Brain microvascular endothelial cell (primary cell): ENCODE results near the gene NNMT.

Experiments used
- DNase-seq: peaks from one replicate; pipeline ENCODE4 v3.0.0-alpha.2; 2020
- H3K27ac ChIP-seq: fragments of 250-450 bp; sonication (Bioruptor Pico); 2 replicates; pipeline ENCODE4 v1.5.1; 2020; ENCODE audit warnings: mild to moderate bottlenecking, moderate library complexity
- H3K27me3 ChIP-seq: fragments of 250-450 bp; sonication (Bioruptor Pico); replicated peaks from 2 replicates; pipeline ENCODE4 v1.5.1; 2020; ENCODE audit warnings: mild to moderate bottlenecking
- H3K36me3 ChIP-seq: fragments of 250-450 bp; sonication (Bioruptor Pico); replicated peaks from 2 replicates; pipeline ENCODE4 v1.5.1; 2020; ENCODE audit warnings: mild to moderate bottlenecking
- H3K4me3 ChIP-seq: 2 replicates; pipeline ENCODE4 v1.5.1; 2011; ENCODE audit warnings: low read depth, mild to moderate bottlenecking, control low read depth, low read length, moderate library complexity
- in situ Hi-C: cut with HindIII; loops from 2 replicates; pipeline ENCODE4 v1.10.0; 2017; ENCODE audit warnings: low sequenced_read_pairs, low pct_ligation_motif_present
- TF ChIP-seq, protein P1 (sequence below): IDR thresholded peaks from 2 replicates; pipeline ENCODE4 v1.5.1; 2011; ENCODE audit warnings: low read depth, mild to moderate bottlenecking, moderate library complexity, low read length, control low read depth, inconsistent platforms; ENCODE audit errors: missing control alignments

The NNMT gene

DNA sequence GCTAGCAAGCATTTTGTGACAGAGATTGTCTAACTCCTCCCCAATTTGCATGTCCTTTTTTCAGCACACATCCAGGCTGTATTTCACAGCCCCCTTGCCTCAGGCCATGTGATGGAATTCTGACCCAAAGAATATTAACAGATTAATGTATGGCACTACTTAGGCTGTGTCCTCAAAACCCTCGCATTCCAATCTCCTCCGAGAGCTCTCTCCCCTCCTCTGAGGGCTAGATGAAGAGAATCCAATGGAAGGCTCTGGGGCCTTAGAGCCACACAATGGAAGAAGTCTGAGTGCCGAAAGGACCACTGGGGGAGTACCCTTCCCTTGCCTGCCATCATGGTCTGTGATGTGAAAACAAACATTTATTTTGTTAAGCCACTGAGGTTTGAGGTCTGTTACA lies 13.7 kb upstream of the NNMT start:
- H3K4me3 ChIP-seq, result no peak overlapping the region
- H3K36me3 ChIP-seq, result no peaks in the 10 kb centered on the region
- TF ChIP-seq, protein P1, sequence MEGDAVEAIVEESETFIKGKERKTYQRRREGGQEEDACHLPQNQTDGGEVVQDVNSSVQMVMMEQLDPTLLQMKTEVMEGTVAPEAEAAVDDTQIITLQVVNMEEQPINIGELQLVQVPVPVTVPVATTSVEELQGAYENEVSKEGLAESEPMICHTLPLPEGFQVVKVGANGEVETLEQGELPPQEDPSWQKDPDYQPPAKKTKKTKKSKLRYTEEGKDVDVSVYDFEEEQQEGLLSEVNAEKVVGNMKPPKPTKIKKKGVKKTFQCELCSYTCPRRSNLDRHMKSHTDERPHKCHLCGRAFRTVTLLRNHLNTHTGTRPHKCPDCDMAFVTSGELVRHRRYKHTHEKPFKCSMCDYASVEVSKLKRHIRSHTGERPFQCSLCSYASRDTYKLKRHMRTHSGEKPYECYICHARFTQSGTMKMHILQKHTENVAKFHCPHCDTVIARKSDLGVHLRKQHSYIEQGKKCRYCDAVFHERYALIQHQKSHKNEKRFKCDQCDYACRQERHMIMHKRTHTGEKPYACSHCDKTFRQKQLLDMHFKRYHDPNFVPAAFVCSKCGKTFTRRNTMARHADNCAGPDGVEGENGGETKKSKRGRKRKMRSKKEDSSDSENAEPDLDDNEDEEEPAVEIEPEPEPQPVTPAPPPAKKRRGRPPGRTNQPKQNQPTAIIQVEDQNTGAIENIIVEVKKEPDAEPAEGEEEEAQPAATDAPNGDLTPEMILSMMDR, result no peak
- H3K27me3 ChIP-seq, result no peaks in the 10 kb centered on the region
- no peak for DNase-seq
- H3K27ac ChIP-seq, result no peak overlapping the region
- in situ Hi-C loops, result no loop called here

DNA sequence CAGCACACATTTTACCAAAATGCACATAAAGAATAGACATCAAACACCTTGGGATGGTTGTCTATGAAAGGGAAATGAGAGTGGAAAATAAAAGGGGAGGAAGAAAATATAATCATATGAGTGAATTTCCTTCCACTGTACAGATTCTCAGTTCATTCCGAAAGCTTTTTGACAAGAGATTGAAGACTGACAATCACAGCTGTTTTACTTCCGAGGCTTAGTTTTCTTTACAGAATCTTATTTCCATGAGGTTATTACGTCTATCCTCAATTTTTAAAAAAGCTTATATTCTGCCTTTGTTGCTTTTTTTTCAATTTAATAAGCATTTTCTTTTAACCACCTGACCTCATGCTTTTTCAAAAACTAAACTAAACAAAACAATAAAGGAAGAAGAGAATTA lies 12.8 kb upstream of the NNMT start:
- no peaks in the 10 kb centered on the region for H3K36me3 ChIP-seq
- in situ Hi-C loops, result no loop called here
- DNase-seq, result no peak
- no peak overlapping the region for H3K4me3 ChIP-seq
- H3K27me3 ChIP-seq, result no peaks in the 10 kb centered on the region
- H3K27ac ChIP-seq, result no peak overlapping the region
- TF ChIP-seq, protein P1, result no peak

DNA sequence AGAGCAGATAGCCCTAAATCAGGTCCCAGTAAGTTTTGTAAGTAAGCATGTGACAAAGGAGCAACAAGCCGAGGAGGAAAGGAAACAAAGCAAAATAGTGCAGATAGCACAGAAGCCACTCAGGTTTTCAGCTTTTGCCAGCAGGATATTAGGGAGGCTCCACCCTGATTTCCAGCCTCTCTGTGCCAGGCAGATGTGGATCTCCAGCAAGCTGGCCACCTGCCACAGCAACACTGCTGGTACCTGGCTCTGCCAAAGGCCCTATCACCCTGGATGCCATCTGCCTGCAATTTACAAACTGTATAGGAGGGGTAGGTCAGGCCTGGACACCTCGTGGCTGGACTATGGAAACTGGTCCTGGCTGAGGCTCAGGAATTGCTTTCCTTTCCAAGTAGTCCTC lies 12.2 kb upstream of the NNMT start:
- in situ Hi-C loops, result no loop called here
- no peak overlapping the region for H3K27ac ChIP-seq

DNA sequence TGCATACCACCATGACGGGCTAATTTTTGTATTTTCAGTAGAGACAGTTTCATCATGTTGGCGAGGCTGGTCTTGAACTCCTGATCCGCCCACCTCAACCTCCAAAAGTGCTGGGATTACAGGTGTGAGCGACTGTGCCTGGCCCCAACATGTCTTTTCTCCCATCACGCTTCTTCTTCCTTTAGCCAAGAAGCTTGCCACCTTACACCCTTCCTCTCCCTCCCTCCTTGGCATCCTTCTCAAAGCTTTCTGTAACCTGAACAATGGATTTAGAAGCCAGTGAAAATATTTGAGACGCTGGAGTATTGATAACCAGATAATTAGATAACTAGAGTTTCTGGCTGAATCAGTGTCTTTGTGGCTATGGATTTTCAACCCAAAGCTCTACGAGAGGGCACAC lies 11.3 kb upstream of the NNMT start:
- no peak overlapping the region for H3K27ac ChIP-seq

More for the DNA sequence above, 12.2 kb upstream of the NNMT start:
- Histone ChIP-seq H3K27me3 (no peaks in the 10 kb centered on the region), H3K36me3 (no peaks in the 10 kb centered on the region), H3K4me3 (no peak overlapping the region)
- no peak for DNase-seq
- TF ChIP-seq, protein P1, result no peak

DNA sequence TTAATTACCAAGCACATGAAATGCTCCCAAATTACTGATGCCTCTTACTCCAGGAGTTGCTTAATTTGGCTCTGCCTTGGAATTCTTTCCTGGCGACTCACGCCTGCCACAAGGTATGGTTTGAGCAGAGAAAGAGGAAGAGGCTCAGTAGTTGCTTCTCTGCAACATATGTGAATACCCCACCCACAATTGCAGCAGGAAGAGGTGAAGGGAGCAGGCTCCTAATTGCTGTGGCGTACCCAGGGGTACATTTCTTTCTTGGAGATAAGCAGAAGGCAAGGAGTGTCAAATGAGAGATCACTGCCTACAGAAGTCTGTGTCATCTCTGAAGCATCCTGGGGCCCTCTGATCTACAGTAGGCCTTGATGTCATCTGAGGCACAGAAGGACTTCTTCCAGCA lies 10.6 kb upstream of the NNMT start:
- no peaks in the 10 kb centered on the region for H3K27me3 ChIP-seq
- H3K36me3 ChIP-seq, result no peaks in the 10 kb centered on the region
- no peak overlapping the region for H3K27ac ChIP-seq
- TF ChIP-seq, protein P1, result no peak
- H3K4me3 ChIP-seq, result no peak overlapping the region
- no peak for DNase-seq
- in situ Hi-C loops, result no loop called here

More for the DNA sequence above, 11.3 kb upstream of the NNMT start:
- in situ Hi-C loops, result no loop called here
- no peaks in the 10 kb centered on the region for H3K36me3 ChIP-seq
- H3K27me3 ChIP-seq, result no peaks in the 10 kb centered on the region
- TF ChIP-seq, protein P1, result no peak
- DNase-seq, result no peak
- no peak overlapping the region for H3K4me3 ChIP-seq

DNA sequence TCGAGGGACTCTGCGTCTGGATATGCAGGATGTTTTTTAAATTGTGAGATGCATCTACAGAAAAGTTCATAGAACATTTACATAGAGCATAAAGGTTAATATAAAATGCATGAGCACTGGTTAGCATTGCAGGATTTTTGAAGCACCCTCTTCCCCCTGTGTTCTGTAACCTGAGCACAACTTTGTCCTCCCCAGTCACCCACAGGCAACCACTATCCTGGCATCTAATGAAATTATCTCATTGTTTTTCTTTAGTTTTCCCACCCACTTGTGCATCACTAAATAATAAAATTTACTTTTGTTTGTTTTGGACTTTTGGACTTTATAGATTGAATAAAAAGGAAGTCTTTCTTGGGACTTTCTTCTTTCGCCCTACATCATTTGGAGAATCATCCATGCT lies 10.0 kb upstream of the NNMT start:
- Histone ChIP-seq H3K27ac (no peak overlapping the region), H3K4me3 (no peak overlapping the region), H3K36me3 (no peaks in the 10 kb centered on the region), H3K27me3 (no peaks in the 10 kb centered on the region)
- in situ Hi-C loops, result no loop called here
- DNase-seq, result no peak
- TF ChIP-seq, protein P1, result no peak
